Mucosa of stomach (tissue), 1 donor: Measurements from ENCODE around the gene NUMB.
"Not testable (repeated sequence)": the region's sequence is repeated elsewhere in the genome, so short reads cannot be mapped to it uniquely, and the experiment has no call there.

ENCODE experiments used
- H3K27me3 ChIP-seq: one replicate; pipeline ENCODE4 v1.7.0; 2013; ENCODE audit warnings: mild to moderate bottlenecking, low read length; ENCODE audit not compliant: control insufficient read depth, insufficient read depth
- H3K36me3 ChIP-seq: one replicate; pipeline ENCODE4 v1.7.0; 2013; ENCODE audit warnings: low read length; ENCODE audit not compliant: control insufficient read depth, insufficient read depth
- H3K4me1 ChIP-seq: one replicate; pipeline ENCODE4 v1.7.0; 2013; ENCODE audit warnings: mild to moderate bottlenecking, low read length; ENCODE audit not compliant: control insufficient read depth, insufficient read depth
- H3K4me3 ChIP-seq: one replicate; pipeline ENCODE4 v1.7.0; 2013; ENCODE audit warnings: low read length
- H3K9ac ChIP-seq: one replicate; pipeline ENCODE4 v1.7.0; 2013; ENCODE audit warnings: mild to moderate bottlenecking, low read length, moderate library complexity
- H3K9me3 ChIP-seq: one replicate; pipeline ENCODE4 v1.7.0; 2013; ENCODE audit warnings: mild to moderate bottlenecking, low read length, moderate library complexity; ENCODE audit not compliant: control insufficient read depth
- donor health status: Pancreatic carcinoma.

NUMB gene

DNA sequence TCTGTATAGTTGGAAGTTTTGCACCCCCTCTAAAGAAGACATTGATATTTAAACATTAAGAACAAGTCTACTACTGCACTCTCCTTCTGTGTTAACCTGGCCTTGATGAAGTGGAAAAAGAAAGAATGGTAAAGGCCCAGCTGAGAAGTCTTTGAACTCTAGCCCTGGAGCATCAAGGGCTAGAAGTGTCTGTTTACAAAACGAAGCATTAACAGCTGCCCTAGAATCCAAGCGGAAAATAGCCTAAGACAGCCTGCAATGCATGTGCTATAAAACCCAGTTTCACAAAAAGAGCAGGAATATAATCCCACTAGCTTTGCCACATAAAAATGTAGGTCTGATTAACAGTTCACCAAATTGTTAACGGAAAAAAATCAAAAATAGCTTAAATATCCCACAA is 60.5 kb downstream of the NUMB start:
- no peaks in the 10 kb centered on the region for H3K27me3 ChIP-seq

DNA sequence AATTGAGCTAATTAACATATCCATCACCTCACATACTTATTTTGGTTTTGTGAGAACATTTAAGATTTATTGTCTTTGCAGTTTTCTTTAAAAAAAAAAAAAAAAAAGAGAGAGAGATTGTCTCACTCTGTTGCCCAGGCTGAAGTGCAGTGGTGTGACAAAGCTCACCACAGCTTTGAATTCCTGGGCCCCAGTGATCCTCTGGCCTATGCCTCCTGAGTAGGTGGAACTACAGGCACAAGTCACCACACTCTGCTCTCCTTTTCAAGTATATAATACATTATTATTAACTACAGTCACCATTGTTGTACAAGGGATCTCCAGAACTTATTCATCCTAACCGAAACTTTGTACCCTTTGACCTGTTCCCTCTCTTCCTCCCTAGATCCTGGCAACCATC is 64.0 kb downstream of the NUMB start:
- Histone ChIP-seq H3K4me3 (no peak overlapping the region), H3K36me3 (no peaks in the 10 kb centered on the region), H3K27me3 (no peaks in the 10 kb centered on the region), H3K4me1 (no peaks in the 10 kb centered on the region), H3K9me3 (no peaks in the 10 kb centered on the region), H3K9ac (no peak overlapping the region)

More for the DNA sequence above, 60.5 kb downstream of the NUMB start:
- Histone ChIP-seq H3K9ac (no peak overlapping the region), H3K9me3 (no peaks in the 10 kb centered on the region), H3K4me1 (no peaks in the 10 kb centered on the region), H3K36me3 (no peaks in the 10 kb centered on the region), H3K4me3 (no peak overlapping the region)

DNA sequence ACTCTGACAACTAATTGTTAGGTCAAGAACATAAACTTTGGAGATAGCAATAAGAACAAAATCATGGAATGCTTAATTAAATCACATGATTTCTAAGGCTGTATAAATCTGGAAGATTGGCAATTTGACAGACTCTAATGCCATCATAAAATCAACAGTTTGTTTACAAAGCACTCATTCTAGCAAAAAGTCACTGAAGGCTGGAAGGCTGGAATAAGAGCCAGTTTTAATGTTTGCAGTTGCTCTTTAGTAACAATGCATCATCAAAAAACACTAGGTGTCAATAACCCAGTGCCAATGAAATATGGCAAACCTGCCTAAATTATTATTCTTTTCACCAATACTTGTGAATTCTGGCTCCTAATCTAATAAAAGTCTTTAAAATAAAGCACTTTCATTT is 65.0 kb downstream of the NUMB start:
- H3K9ac ChIP-seq, result no peak overlapping the region

DNA sequence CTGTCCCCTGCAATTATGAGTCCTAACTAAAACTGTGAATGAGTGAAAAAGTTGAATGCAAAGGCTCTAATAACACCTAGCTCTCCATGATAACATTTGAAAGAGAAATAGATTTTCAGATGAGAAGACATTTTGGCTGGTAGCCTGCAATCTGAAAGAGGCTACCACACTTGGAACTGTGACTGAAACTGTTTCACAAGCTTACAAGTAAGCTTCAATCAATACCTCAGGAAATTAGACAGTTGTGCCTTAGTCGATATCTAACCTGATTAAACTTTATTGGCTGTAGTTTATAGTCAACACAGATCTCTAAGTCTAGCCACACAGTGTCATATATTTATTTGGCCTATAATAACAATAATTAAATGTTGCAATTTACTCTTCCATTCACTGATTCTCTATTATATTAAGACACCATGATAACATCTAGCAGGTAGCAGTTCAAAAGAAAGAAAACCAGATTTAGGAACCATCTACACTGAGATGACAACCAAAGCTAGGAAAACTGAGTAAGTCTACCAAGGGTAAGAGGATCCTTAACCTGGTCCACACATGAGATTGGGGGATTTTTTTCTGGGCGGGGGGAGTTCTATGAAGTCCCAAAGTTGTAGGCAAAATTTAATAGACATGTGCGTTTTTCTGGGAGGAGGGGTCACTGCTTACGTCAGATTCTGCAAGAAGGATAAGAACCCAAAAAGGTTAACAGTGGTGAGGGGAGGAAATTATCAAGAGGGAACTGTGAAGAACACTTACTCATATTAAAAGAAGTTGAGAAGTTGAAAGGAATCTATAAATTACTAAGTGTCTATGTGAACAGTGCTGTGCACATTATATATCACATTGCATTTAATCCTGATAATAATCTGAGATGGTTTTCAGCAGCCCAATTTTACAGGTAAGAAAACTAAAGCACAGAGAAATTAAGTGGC is 65.8 kb downstream of the NUMB start:
- H3K9me3 ChIP-seq, result no peaks in the 10 kb centered on the region
- no peaks in the 10 kb centered on the region for H3K36me3 ChIP-seq
- no peak overlapping the region for H3K9ac ChIP-seq
- H3K4me3 ChIP-seq, result no peak overlapping the region
- no peaks in the 10 kb centered on the region for H3K27me3 ChIP-seq
- no peaks in the 10 kb centered on the region for H3K4me1 ChIP-seq

More for the DNA sequence above, 65.0 kb downstream of the NUMB start:
- no peaks in the 10 kb centered on the region for H3K4me1 ChIP-seq
- H3K36me3 ChIP-seq, result no peaks in the 10 kb centered on the region
- no peak overlapping the region for H3K4me3 ChIP-seq
- H3K9me3 ChIP-seq, result no peaks in the 10 kb centered on the region
- H3K27me3 ChIP-seq, result no peaks in the 10 kb centered on the region

DNA sequence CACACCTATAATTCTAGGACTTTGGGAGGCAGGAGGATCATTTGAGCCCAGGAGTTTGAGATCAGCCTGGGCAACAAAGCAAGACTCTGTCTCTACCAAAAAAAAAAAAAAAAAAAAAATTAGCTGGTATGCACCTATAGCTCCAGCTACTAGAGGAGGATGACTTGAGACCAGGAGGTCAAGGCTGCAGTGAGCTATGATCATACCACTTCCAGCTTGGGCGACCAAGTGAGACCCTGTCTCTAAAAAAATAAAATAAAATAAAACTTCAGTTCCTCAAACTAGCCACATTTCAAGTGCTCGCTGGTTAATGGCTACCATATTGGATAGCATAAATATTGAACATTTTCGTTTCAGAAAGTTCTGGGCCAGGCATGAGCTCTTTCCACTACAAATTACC is 70.5 kb downstream of the NUMB start:
- H3K27me3 ChIP-seq, H3K36me3 ChIP-seq, H3K4me1 ChIP-seq, H3K9ac ChIP-seq, H3K9me3 ChIP-seq, H3K4me3 ChIP-seq: not testable (repeated sequence)

DNA sequence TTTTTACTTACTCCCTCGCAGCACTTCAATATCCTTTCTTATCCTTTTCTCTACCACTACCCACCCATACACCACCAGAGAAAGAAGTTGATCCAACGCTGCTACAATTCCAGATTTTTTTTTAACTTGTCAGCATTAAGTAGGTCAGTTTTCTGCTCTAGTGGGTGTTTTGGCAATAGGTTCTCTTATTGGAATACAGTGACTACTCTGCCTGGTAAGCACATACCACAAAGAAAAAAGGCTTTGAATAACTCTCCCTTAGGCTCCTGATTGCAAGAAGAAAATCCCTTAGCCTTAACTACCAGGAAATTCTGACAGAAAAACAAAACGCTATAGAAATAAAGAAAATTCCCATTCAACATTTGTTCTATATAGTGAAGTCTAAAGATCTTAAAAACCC is 72.0 kb downstream of the NUMB start:
- Histone ChIP-seq H3K9ac (no peak overlapping the region), H3K4me1 (no peaks in the 10 kb centered on the region), H3K9me3 (no peaks in the 10 kb centered on the region), H3K4me3 (no peak overlapping the region), H3K36me3 (no peaks in the 10 kb centered on the region), H3K27me3 (no peaks in the 10 kb centered on the region)

DNA sequence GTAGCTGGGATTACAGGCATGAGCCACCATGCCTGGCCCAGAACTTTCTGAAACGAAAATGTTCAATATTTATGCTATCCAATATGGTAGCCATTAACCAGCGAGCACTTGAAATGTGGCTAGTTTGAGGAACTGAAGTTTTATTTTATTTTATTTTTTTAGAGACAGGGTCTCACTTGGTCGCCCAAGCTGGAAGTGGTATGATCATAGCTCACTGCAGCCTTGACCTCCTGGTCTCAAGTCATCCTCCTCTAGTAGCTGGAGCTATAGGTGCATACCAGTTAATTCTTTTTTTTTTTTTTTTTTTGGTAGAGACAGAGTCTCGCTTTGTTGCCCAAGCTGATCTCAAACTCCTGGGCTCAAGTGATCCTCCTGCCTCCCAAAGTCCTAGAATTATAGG is 73.3 kb downstream of the NUMB start:
- H3K36me3 ChIP-seq, H3K9ac ChIP-seq, H3K4me1 ChIP-seq, H3K9me3 ChIP-seq, H3K4me3 ChIP-seq, H3K27me3 ChIP-seq: not testable (repeated sequence)

DNA sequence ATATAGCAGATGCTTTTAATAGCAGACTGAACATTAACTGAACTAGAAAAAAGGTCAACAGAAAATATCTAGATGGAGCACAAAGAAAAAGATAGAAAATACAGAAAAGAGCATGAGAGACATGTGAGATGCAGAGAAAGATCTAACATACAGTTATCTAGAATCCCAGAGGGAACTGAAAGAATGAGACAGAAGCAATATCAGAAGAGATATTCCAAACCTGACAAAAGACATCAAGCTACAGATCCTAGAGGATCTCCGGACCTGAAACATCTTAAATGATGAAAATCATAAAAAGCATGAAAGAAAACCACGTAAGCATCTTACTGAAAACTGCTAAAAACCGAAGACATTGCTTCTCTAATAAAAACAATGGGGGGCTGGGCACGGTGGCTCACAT is 75.0 kb downstream of the NUMB start:
- no peaks in the 10 kb centered on the region for H3K9me3 ChIP-seq
- no peak overlapping the region for H3K4me3 ChIP-seq
- no peaks in the 10 kb centered on the region for H3K27me3 ChIP-seq
- H3K9ac ChIP-seq, result no peak overlapping the region
- no peaks in the 10 kb centered on the region for H3K4me1 ChIP-seq
- H3K36me3 ChIP-seq, result no peaks in the 10 kb centered on the region

DNA sequence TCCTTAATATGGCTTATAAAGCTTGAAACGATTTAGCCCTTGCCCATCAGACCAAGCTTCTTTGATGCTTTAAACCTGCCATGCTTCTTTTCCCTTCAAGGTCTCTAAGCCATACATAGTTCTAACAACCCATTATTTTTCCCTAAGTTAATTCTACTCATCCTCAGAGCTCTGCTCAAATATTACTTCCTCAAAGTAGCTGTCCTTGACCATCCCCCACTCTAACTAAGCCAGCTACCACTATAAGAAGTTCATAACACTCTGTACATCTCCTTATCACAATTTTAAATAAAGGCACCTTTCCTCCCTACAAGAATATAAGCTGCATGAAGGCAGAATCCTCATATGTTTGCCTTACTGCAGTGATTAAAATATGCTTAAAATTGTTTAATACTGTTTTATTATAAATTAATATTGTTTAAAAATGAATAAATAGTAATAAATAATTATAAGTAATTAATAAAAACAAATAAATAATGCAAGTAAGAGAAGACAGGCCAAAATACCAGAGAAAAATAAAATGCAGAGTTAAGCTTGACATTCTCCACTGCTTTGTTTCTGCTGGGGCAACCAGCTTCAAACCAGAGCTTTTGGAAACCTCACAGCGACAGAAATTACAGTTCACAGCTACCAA is 76.8 kb downstream of the NUMB start:
- Histone ChIP-seq H3K36me3 (no peaks in the 10 kb centered on the region), H3K9ac (no peak overlapping the region), H3K4me3 (no peak overlapping the region), H3K9me3 (no peaks in the 10 kb centered on the region), H3K4me1 (no peaks in the 10 kb centered on the region), H3K27me3 (no peaks in the 10 kb centered on the region)

DNA sequence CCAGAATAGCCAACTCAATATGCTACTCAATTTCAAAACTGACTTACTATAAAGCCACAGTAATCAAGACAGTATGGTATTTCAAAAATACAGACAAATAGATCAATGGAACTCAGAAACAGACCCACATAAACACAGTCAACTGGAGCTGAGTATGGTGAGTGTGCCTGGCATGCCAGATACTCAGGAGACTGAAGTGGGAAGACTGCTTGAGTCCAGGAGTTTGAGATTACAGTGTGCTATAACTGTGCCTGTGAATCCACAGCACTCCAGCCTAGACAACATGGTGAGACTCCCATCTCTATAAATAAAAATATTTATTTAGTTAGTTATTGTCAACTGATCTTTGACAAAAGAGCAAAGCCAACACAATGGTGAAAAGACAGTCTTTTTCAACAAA is 81.8 kb downstream of the NUMB start:
- Histone ChIP-seq H3K4me3 (no peak overlapping the region), H3K4me1 (no peaks in the 10 kb centered on the region), H3K9me3 (no peaks in the 10 kb centered on the region), H3K9ac (no peak overlapping the region), H3K27me3 (no peaks in the 10 kb centered on the region), H3K36me3 (no peaks in the 10 kb centered on the region)

DNA sequence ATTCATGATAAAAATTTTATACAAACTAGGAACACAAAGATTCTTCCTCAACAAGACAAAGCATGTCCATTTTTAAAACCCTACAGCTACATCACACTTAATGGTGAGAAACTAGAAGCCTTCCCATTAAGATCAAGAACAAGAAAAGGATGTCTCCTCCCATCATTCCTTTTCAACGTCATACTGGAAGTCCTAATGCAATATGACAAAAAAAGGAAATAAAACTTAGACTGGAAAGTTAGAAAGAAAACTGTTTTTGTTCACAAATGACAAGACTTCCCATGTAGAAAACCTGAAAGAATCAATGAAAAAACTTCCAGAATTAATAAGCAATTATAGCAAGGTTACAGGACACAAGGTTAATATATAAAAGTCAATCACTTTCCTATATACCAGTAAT is 82.5 kb downstream of the NUMB start:
- H3K36me3 ChIP-seq, result no peaks in the 10 kb centered on the region
- no peaks in the 10 kb centered on the region for H3K4me1 ChIP-seq
- H3K27me3 ChIP-seq, result no peaks in the 10 kb centered on the region
- H3K9ac ChIP-seq, result no peak overlapping the region
- no peak overlapping the region for H3K4me3 ChIP-seq
- no peaks in the 10 kb centered on the region for H3K9me3 ChIP-seq

DNA sequence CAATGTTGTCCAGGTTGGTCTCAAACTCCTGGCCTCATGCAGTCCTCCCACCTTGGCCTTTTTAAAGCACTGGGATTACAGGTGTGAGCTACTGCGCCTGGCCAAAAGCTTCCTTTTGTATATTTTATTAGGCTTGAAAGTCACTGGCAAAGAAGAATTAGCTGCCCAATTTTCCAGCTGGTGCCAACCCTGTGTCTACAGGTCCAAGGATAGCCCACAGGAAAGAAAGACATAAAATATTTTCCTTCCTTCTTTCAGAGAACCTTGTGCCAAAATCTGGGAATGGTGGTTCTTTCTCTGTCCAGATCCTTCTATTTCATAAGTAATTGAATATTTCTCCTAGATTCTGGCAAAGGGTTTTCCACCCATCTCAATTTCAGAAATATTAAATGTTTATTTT is 84.1 kb downstream of the NUMB start:
- Histone ChIP-seq H3K4me3 (no peak overlapping the region), H3K9me3 (no peaks in the 10 kb centered on the region), H3K27me3 (no peaks in the 10 kb centered on the region), H3K36me3 (no peaks in the 10 kb centered on the region), H3K4me1 (no peaks in the 10 kb centered on the region), H3K9ac (no peak overlapping the region)
